MM.1S (cell line): ENCODE measurements around the gene KRTAP4-16.

Experiments used
- DNase-seq: peaks from one replicate; pipeline ENCODE4 v3.0.0-alpha.2; 2015
- H2AFZ ChIP-seq: fragments of 300-600 bp; sonication (generic); 2 replicates; pipeline ENCODE4 v1.6.0; 2016; ENCODE audit warnings: antibody characterized with exemption, low read length
- H3F3A ChIP-seq: fragments of 300-600 bp; sonication (generic); 2 replicates; pipeline ENCODE4 v1.6.1; 2016; ENCODE audit warnings: mild to moderate bottlenecking, antibody characterized with exemption, low read length, moderate library complexity, mixed read lengths; ENCODE audit not compliant: insufficient read depth
- H3K27ac ChIP-seq: fragments of 300-600 bp; sonication (generic); 2 replicates; pipeline ENCODE4 v1.5.1; 2016; ENCODE audit warnings: mild to moderate bottlenecking, low read length
- H3K27me3 ChIP-seq: fragments of 300-600 bp; sonication (generic); replicated peaks from 2 replicates; pipeline ENCODE4 v1.6.0; 2016; ENCODE audit warnings: low read length; ENCODE audit not compliant: insufficient read depth
- H3K36me3 ChIP-seq: fragments of 300-600 bp; sonication (generic); replicated peaks from 2 replicates; pipeline ENCODE4 v1.6.1; 2016; ENCODE audit warnings: mild to moderate bottlenecking, low read length, mixed read lengths; ENCODE audit not compliant: insufficient read depth
- H3K4me1 ChIP-seq: fragments of 300-600 bp; sonication (generic); 2 replicates; pipeline ENCODE4 v1.6.1; 2016; ENCODE audit warnings: low read length, mixed read lengths
- H3K4me2 ChIP-seq: fragments of 300-600 bp; sonication (generic); 2 replicates; pipeline ENCODE4 v1.6.0; 2016; ENCODE audit warnings: low read depth, low read length
- H3K4me3 ChIP-seq: fragments of 300-600 bp; sonication (generic); 2 replicates; pipeline ENCODE4 v1.5.1; 2016; ENCODE audit warnings: low read length, mixed read lengths
- H3K79me2 ChIP-seq: fragments of 300-600 bp; sonication (generic); 2 replicates; pipeline ENCODE4 v1.6.1; 2016; ENCODE audit warnings: mixed run types, low read length, mixed read lengths
- H3K9ac ChIP-seq: fragments of 300-600 bp; sonication (generic); 2 replicates; pipeline ENCODE4 v1.6.1; 2016; ENCODE audit warnings: low read length, mixed read lengths
- H3K9me2 ChIP-seq: fragments of 300-600 bp; sonication (generic); replicated peaks from 2 replicates; pipeline ENCODE4 v1.6.1; 2016; ENCODE audit warnings: mild to moderate bottlenecking, low read length, mixed read lengths; ENCODE audit not compliant: insufficient read depth
- H3K9me3 ChIP-seq: fragments of 300-600 bp; sonication (generic); replicated peaks from 2 replicates; pipeline ENCODE4 v1.6.1; 2016; ENCODE audit warnings: mild to moderate bottlenecking, low read length, mixed read lengths; ENCODE audit not compliant: insufficient read depth
- H4K20me1 ChIP-seq: fragments of 300-600 bp; sonication (generic); 2 replicates; pipeline ENCODE4 v1.6.1; 2016; ENCODE audit warnings: mild to moderate bottlenecking, low read length, moderate library complexity, mixed read lengths; ENCODE audit not compliant: insufficient read depth
- CTCF ChIP-seq: fragments of 300-600 bp; sonication (generic); IDR thresholded peaks from 2 replicates; pipeline ENCODE4 v1.5.1; 2016; ENCODE audit warnings: antibody characterized with exemption, low read length, mixed read lengths
- EZH2 ChIP-seq: fragments of 300-600 bp; sonication (generic); optimal IDR thresholded peaks from 2 replicates; pipeline ENCODE3; 2017; ENCODE audit warnings: low read depth, mild to moderate bottlenecking, antibody characterized with exemption, low read length, mixed read lengths
- EZH2phosphoT487 ChIP-seq: fragments of 300-600 bp; sonication (generic); IDR thresholded peaks from 2 replicates; pipeline ENCODE4 v1.6.1; 2018; ENCODE audit warnings: antibody characterized with exemption, low read length

KRTAP4-16 gene

DNA sequence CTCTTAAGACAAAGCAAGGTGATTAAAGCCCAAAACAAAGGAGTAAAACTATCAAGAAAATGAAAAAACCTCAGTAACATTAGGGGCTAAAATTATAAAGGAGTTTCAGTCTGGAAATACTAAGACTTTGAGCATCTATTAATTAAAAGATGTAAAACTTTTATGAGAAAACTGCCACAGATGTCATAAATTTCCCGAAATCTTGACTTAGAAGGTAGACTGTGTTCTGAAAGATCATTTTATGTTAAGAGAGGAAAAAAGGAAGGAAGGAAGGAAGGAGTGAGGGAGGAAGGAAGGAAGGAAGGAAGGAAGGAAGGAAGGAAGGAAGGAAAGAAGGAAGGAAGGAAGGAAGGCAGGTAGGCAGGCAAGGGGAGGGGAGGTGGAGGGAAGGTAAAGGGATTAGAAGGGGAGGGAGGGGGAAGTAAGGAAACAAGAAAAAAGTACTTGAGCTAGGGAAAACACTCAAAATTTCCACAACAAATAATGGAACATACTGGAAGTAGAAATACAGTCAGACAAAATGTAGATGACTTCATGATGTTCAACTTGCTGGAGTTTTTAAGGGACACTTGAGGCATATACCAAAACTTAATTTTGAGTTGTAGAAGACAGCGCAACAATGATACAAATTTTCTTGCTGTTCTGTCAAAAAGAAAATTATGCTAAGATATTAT is 45.7 kb upstream of the KRTAP4-16 start:
- no peaks in the 10 kb centered on the region for H3K27me3 ChIP-seq

DNA sequence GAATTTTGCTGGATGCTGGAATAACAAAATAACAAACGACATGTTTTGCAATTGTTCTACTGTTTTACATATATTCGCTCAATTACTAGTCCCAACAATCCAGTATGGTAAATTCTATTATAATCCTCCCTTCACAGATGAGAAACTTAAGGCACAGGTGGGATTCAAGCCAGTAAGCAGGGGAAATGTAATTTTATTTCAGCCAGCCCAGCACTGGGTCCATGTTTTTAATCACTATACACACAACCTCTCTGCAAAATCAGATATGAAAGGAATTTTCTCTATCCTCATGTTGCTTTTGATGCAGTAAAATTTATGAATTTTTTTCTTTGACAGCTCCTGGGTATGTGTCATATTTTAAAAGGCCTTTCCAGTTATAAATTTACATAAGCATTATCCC is 43.3 kb upstream of the KRTAP4-16 start:
- no peak for DNase-seq
- H3K9me3 ChIP-seq: no peaks in the 10 kb centered on the region
- H3K4me1 ChIP-seq: no peaks in the 10 kb centered on the region
- no peaks in the 10 kb centered on the region for H3K79me2 ChIP-seq
- no peaks in the 10 kb centered on the region for H3K9me2 ChIP-seq
- no peak overlapping the region for H3K4me3 ChIP-seq
- H2AFZ ChIP-seq: no peak overlapping the region
- no peak overlapping the region for H3K9ac ChIP-seq
- H3K27ac ChIP-seq: no peak overlapping the region
- no peaks in the 10 kb centered on the region for H3K27me3 ChIP-seq
- no peaks in the 10 kb centered on the region for H3F3A ChIP-seq
- TF ChIP-seq CTCF (no peak), EZH2 (no peak), EZH2phosphoT487 (no peak)
- no peaks in the 10 kb centered on the region for H4K20me1 ChIP-seq
- H3K4me2 ChIP-seq: no peak overlapping the region
- no peaks in the 10 kb centered on the region for H3K36me3 ChIP-seq

More for the DNA sequence above, 45.7 kb upstream of the KRTAP4-16 start:
- H4K20me1 ChIP-seq: no peaks in the 10 kb centered on the region
- no peaks in the 10 kb centered on the region for H3K79me2 ChIP-seq
- H3K4me2 ChIP-seq: no peak overlapping the region
- no peak for DNase-seq
- H3K9ac ChIP-seq: no peak overlapping the region
- no peak overlapping the region for H3K27ac ChIP-seq
- no peak overlapping the region for H3K4me3 ChIP-seq
- no peaks in the 10 kb centered on the region for H3K9me2 ChIP-seq
- no peaks in the 10 kb centered on the region for H3K4me1 ChIP-seq
- no peaks in the 10 kb centered on the region for H3K9me3 ChIP-seq
- no peak overlapping the region for H2AFZ ChIP-seq
- H3F3A ChIP-seq: no peaks in the 10 kb centered on the region
- no peaks in the 10 kb centered on the region for H3K36me3 ChIP-seq
- no peak for TF ChIP-seq EZH2phosphoT487
- no peak for TF ChIP-seq EZH2
- TF ChIP-seq CTCF: no peak

DNA sequence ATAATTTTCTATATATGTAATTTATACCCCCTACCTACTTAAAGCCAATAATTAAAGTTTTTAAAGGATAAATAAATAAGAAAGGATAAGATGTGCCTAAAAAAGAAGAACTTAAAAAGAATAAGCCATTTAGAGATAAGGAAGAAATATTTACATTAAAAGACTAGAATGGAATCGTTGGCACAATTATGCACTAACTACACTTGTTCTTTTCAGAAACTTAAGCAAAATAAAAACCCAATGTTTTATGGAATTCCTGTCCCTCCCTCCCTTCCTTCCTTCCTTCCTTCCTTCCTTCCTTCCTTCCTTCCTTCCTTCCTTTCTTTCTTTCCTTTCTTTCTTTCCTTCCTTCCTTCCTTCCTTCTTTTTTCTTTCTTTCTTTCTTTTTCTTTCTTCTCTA is 42.8 kb upstream of the KRTAP4-16 start:
- Histone ChIP-seq H4K20me1 (no peaks in the 10 kb centered on the region), H3K4me1 (no peaks in the 10 kb centered on the region), H3K36me3 (no peaks in the 10 kb centered on the region), H3K9ac (no peak overlapping the region), H3K4me2 (no peak overlapping the region), H3K9me3 (no peaks in the 10 kb centered on the region), H2AFZ (no peak overlapping the region), H3K27me3 (no peaks in the 10 kb centered on the region), H3K27ac (no peak overlapping the region), H3K9me2 (no peaks in the 10 kb centered on the region), H3K4me3 (no peak overlapping the region), H3F3A (no peaks in the 10 kb centered on the region), H3K79me2 (no peaks in the 10 kb centered on the region)
- DNase-seq: no peak
- no peak for TF ChIP-seq EZH2

DNA sequence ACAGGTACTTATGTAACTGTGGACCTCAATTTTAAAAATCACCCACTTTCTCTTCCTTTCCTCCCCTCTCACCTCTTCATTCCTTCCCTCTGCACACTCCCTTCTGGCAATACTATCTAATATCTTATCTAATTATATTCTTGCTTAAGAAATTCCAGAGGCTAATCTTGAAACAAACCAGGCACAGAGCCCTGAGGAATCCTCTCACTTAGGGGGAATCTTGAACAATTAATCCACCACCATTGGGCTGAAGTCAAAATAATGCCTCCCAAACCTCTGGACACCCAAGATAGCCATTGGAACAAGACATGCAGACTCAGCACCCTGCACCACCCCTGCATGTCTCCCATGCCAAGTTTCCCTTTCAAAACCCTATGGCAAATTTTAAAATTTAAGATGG is 39.4 kb upstream of the KRTAP4-16 start:
- Histone ChIP-seq H4K20me1 (no peaks in the 10 kb centered on the region), H3K27ac (no peak overlapping the region), H3K27me3 (no peaks in the 10 kb centered on the region), H3K4me2 (no peak overlapping the region), H3F3A (no peaks in the 10 kb centered on the region), H3K4me3 (no peak overlapping the region), H3K4me1 (no peaks in the 10 kb centered on the region), H3K9me3 (no peaks in the 10 kb centered on the region), H3K9me2 (no peaks in the 10 kb centered on the region), H3K9ac (no peak overlapping the region), H3K79me2 (no peaks in the 10 kb centered on the region), H2AFZ (no peak overlapping the region), H3K36me3 (no peaks in the 10 kb centered on the region)
- no peak for DNase-seq
- TF ChIP-seq EZH2 (no peak), CTCF (no peak), EZH2phosphoT487 (no peak)
